Left lung (tissue), 10 donors: Measurements from ENCODE around the gene TMEM255B. TPM values are rescaled to one million over a fixed set of nuclear protein-coding genes. Genes with fewer than 3 reads are reported as not detected.
A peak's percentile ranks its signal among the peaks of the same experiment; 100 is the strongest.

Experiments
- ATAC-seq: fragments of 200-7000 bp; cut with Tn5 transposase; one replicate; pipeline ENCODE4 v1.9.1; 2020; ENCODE audit warnings: moderate library complexity
- DNase-seq, 4 donors: peaks; one replicate each; pipeline ENCODE4 v3.0.0-alpha.2; 2013 to 2020
- H3K27ac ChIP-seq, 2 donors: fragments of 200-600 bp; sonication (generic) in 1 of 2; one replicate each; pipeline versions ENCODE4 v1.5.0 to v1.8.0; 2020 to 2021
- H3K27me3 ChIP-seq, 2 donors: fragments of 200-600 bp; sonication (generic) in 1 of 2; one replicate each; pipeline versions ENCODE4 v1.5.0 to v1.8.0; 2020 to 2021
- H3K36me3 ChIP-seq, 2 donors: fragments of 200-600 bp; sonication (generic) in 1 of 2; one replicate each; pipeline versions ENCODE4 v1.5.0 to v1.8.0; 2020 to 2021
- H3K4me1 ChIP-seq, 2 donors: fragments of 200-600 bp; one replicate each; pipeline ENCODE4 v1.8.0; 2021
- H3K4me3 ChIP-seq, 2 donors: fragments of 200-600 bp; sonication (generic) in 1 of 2; one replicate each; pipeline versions ENCODE4 v1.5.0 to v1.8.0; 2020 to 2021; ENCODE audit warnings: mild to moderate bottlenecking in 1 of 2
- H3K9me3 ChIP-seq, 2 donors: fragments of 200-600 bp; sonication (generic) in 1 of 2; one replicate each; pipeline versions ENCODE4 v1.5.0 to v1.8.0; 2020 to 2021
- intact Hi-C, 2 donors: fragments of 100-400 bp; cut with DNase I; formaldehyde crosslinking; loops; one replicate each; pipeline versions ENCODE4 v1.11.2 to v1.14.2; 2022
- polyA plus RNA-seq, 6 donors: library from polyadenylated mRNA; unstranded; fragments of 120-200 nt; gene quantifications; one replicate each; pipeline ENCODE4 v1.2.1, GENCODE V29; 2013; ENCODE audit not compliant: insufficient read length in 6 of 6
- total RNA-seq, 2 donors: library from RNA; stranded (reverse); fragmentation: NEBNext Ultra II Directional; extraction: Animal tissue kit (Norgen Biotek cat#: 25700); gene quantifications; one replicate each; pipeline ENCODE4 v1.2.1, GENCODE V29; 2021
- TF ChIP-seq, protein P1 (sequence below), 2 donors: fragments of 200-600 bp; sonication (generic) in 1 of 2; IDR thresholded peaks; one replicate each; pipeline versions ENCODE4 v1.5.0 to v1.8.0; 2021; ENCODE audit warnings: antibody characterized with exemption in 2 of 2
- donor health status: DM: no; HTN: yes; CAD: no.
- donor health status: DM: no; HTN: no; CAD: no.

Gene TMEM255B
- total and polyA plus RNA-seq, 8 donors: 10.4 to 30.7 (median 15.7) TPM

DNA sequence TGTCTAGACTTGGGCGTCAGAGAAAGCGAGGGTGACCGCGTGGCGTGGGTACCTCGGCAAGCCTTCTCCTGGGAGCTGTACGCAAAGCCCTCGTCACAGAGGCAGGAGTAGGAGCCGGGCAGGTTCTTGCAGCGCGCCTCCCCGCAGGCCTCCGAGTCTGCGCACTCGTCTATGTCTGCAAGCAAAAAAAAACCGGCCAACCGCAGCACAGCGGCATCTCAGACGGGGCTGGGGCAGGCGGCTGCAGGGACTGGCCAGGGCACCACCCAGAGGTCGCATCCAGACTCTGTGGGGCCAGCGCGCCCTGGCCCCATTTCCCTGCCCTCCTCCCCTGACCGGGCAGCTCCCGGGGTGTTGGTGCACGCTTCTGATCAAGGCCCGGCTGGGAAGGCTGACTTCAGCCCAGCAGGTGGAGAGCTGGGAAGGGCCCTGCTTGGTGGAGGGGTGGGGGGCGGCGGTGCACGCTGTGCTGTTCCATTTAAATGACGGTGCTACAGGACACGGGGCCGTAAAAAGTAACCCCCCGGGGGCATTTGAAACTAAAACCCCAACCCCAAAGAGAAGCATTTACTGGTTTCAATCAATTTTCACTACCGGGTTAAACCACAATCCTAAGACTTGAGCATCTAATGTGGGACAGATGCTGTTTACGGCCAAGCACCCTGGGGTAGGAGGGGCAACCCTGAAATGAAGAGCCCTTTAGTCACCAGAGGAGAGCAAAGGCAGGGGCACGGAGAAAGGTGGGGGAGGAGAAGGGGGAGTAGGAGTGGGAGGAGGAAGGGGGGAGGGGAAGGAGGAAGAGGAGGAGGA lies 76.6 kb downstream of the TMEM255B start:
- DNase-seq: peak in 1 of 4 donors; percentile 63
- Histone ChIP-seq H3K36me3 (peaks cover 0 to 28% of the 10 kb centered on the region in 2 donors), H3K4me3 (no peak overlapping the region), H3K27ac (no peak overlapping the region), H3K4me1 (peaks cover 16 to 26% of the 10 kb centered on the region in 2 donors), H3K9me3 (no peaks in the 10 kb centered on the region), H3K27me3 (no peaks in the 10 kb centered on the region)
- TF ChIP-seq, protein P1, sequence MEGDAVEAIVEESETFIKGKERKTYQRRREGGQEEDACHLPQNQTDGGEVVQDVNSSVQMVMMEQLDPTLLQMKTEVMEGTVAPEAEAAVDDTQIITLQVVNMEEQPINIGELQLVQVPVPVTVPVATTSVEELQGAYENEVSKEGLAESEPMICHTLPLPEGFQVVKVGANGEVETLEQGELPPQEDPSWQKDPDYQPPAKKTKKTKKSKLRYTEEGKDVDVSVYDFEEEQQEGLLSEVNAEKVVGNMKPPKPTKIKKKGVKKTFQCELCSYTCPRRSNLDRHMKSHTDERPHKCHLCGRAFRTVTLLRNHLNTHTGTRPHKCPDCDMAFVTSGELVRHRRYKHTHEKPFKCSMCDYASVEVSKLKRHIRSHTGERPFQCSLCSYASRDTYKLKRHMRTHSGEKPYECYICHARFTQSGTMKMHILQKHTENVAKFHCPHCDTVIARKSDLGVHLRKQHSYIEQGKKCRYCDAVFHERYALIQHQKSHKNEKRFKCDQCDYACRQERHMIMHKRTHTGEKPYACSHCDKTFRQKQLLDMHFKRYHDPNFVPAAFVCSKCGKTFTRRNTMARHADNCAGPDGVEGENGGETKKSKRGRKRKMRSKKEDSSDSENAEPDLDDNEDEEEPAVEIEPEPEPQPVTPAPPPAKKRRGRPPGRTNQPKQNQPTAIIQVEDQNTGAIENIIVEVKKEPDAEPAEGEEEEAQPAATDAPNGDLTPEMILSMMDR (IDR thresholded peaks at IDR 0.05): no peak
- intact Hi-C loops: no loop called here
- no peak for ATAC-seq

DNA sequence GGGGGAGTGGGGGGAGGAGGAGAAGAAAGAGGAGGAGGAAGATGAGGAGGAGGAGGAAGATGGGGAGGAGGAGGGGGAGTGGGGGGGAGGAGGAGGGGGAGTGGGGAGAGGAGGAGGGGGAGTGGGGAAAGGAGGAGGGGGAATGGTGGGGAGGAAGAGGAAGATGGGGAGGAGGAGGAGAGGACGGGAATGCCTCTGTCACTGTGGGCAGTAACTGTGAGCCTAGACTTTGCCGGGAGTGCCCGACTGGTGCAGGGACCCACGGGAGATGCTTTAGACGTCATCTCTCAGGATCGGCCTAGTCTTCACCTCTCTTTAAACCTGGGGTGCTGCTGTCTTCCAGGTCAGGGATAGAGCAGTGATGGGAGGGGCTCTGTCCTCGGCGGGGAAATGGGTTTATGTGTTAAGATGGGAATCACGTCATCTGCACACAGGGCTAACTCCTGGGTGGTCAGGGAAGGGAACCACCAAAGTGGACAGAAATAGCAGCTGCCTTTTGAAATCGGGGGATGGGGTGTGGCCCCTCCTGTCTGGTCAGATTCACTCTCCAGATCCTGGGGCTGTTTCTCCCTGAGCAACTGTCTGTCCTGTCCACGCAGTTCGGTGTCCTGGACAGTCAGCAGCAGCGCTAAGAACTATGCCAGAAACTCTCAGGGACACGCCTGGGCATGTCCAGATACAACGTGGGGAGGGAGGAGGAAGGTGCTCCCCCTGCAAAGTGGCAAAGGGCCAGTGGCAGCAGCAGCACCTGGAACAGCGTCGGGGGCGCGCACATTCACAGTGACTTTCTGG lies 77.9 kb downstream of the TMEM255B start:
- ATAC-seq: peak; percentile 68
- H3K36me3 ChIP-seq: peaks cover 0 to 28% of the 10 kb centered on the region in 2 donors
- no peak overlapping the region for H3K4me3 ChIP-seq
- H3K27ac ChIP-seq: peak overlapping the region; percentile 55 to 82
- no peak for DNase-seq
- intact Hi-C loops: no loop called here
- TF ChIP-seq, protein P1 (IDR thresholded peaks at IDR 0.05): no peak
- H3K4me1 ChIP-seq: peaks cover 16 to 26% of the 10 kb centered on the region in 2 donors
- no peaks in the 10 kb centered on the region for H3K27me3 ChIP-seq
- no peaks in the 10 kb centered on the region for H3K9me3 ChIP-seq

DNA sequence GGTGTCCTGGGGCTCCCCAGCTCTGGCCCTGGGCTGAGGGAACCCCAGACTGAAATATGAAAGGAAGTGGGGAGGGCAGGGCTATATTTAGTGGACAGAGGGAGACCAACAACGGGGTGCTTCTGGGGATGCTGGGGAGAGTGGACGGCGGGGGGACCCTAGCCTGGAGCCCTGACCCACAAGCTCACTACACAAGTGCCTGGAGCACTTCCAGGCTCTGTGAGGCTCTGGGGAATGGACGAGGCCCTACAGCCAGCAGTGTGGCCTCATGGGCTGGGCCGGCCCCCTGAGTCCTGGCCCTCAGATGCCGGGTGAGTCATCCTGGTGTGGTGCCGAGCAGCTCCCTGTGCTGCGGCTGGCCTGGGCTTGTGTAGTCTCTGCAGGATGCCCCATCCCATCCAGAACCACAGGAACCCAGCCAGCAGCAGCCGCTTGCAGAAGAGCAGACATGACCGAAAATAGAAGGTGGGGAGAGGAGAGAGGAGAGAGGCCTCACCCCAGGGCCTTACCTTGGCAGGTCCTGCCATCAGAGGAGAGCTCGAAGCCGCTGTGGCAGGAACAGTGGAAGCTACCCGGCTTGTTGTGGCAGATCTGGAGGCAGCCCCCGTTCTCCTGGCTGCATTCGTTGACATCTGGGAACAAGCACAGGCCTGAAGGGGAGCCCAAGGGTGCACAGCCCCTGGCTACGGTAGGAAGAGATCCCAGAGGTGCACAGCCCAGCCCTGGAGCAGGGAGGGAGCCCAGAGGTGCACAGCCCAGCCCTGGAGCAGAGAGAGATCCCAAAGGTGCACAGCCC lies 78.7 kb downstream of the TMEM255B start:
- intact Hi-C loops: no loop called here
- TF ChIP-seq, protein P1 (IDR thresholded peaks at IDR 0.05): no peak
- H3K4me1 ChIP-seq: peaks cover 16 to 26% of the 10 kb centered on the region in 2 donors
- ATAC-seq (peak; percentile 93), DNase-seq (peak; percentile 59 to 90 (median 84))
- H3K27me3 ChIP-seq: no peaks in the 10 kb centered on the region
- H3K27ac ChIP-seq: peak overlapping the region; percentile 55 to 82
- peaks cover 0 to 20% of the 10 kb centered on the region in 2 donors for H3K36me3 ChIP-seq
- H3K4me3 ChIP-seq: no peak overlapping the region
- H3K9me3 ChIP-seq: no peaks in the 10 kb centered on the region

DNA sequence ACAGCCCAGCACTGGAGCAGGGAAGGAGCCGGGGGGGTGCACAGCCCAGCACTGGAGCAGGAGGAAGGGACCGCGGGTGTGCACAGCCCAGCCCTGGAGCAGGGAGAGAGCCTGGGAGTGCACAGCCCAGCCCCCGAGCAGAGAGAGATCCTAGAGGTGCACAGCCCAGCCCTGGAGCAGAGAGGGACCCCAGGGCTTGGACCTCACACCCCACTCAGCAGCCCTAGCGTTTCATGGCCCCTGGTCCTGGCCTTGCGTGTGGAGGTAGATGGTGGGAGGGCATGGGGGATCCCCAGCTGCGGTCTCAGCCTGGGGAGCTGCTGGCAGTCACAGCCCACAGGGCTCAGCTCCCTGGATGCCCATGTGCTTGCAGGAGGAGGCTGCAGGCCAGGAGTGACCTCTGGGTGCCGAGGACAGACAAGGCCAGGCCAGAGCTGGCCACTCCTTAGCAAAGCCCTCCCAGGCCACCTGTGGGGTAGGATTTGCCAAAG lies 79.7 kb downstream of the TMEM255B start:
- intact Hi-C loops: no loop called here
- ATAC-seq: no peak

More for the DNA sequence above, 79.7 kb downstream of the TMEM255B start:
- peaks cover 19 to 26% of the 10 kb centered on the region in 2 donors for H3K4me1 ChIP-seq
- H3K4me3 ChIP-seq: no peak overlapping the region
- no peak for DNase-seq
- no peak overlapping the region for H3K27ac ChIP-seq
- H3K9me3 ChIP-seq: no peaks in the 10 kb centered on the region
- H3K36me3 ChIP-seq: peaks cover 0 to 16% of the 10 kb centered on the region in 2 donors
- H3K27me3 ChIP-seq: no peaks in the 10 kb centered on the region
- TF ChIP-seq, protein P1 (IDR thresholded peaks at IDR 0.05): no peak
